WTC11 (cell line): ENCODE measurements around the gene USF2. TPM values are rescaled to one million over a fixed set of nuclear protein-coding genes. Genes with fewer than 3 reads are reported as not detected.
A peak's percentile ranks its signal among the peaks of the same experiment; 100 is the strongest.

Source experiments
- ATAC-seq: fragments of 200-7000 bp; cut with Tn5 transposase; 2 replicates; pipeline ENCODE4 v1.10.0; 2021; ENCODE audit warnings: mild to moderate bottlenecking, moderate library complexity
- CTCF ChIA-PET: fragments of 300-600 bp; sonication (Branson Sonifier 250); formaldehyde crosslinking; loops from one replicate; lab custom pipeline; 2021; ENCODE audit warnings: antibody characterized with exemption; lab: Charles Lee
- POLR2A ChIA-PET: fragments of 350-600 bp; sonication (Branson Sonifier 250); formaldehyde crosslinking; loops from one replicate; lab custom pipeline; 2021; ENCODE audit warnings: antibody characterized with exemption; lab: Charles Lee
- DNase-seq: peaks from one replicate; pipeline ENCODE4 v3.0.0; 2021; ENCODE audit warnings: low spot score
- H3K27ac Mint-ChIP-seq: 2 replicates; pipeline ENCODE4 v1.8.0; 2021; ENCODE audit warnings: mixed read lengths
- H3K27me3 Mint-ChIP-seq: 2 replicates; pipeline ENCODE4 v1.8.0; 2021; ENCODE audit warnings: low read depth, mild to moderate bottlenecking, moderate library complexity, mixed read lengths
- H3K36me3 Mint-ChIP-seq: 2 replicates; pipeline ENCODE4 v1.8.0; 2021; ENCODE audit warnings: mixed read lengths
- H3K4me1 Mint-ChIP-seq: 2 replicates; pipeline ENCODE4 v1.8.0; 2022; ENCODE audit warnings: mixed read lengths
- H3K4me3 Mint-ChIP-seq: 2 replicates; pipeline ENCODE4 v1.8.0; 2021; ENCODE audit warnings: mild to moderate bottlenecking, moderate library complexity, mixed read lengths
- H3K9me3 Mint-ChIP-seq: 2 replicates; pipeline ENCODE4 v1.8.0; 2021; ENCODE audit warnings: mixed read lengths
- ARID4B ChIP-seq: sonication (generic); formaldehyde crosslinking; IDR thresholded peaks from 2 replicates; pipeline ENCODE4 v1.8.0; 2023; ENCODE audit warnings: missing genetic modification reagents, mild to moderate bottlenecking, borderline replicate concordance
- ELF4 ChIP-seq: sonication (generic); formaldehyde crosslinking; IDR thresholded peaks from 2 replicates; pipeline ENCODE4 v1.8.1; 2022; ENCODE audit warnings: low read depth, mild to moderate bottlenecking, moderate library complexity, missing genetic modification reagents
- GABPB1 ChIP-seq: sonication (generic); formaldehyde crosslinking; IDR thresholded peaks from 2 replicates; pipeline ENCODE4 v1.8.1; 2023; ENCODE audit warnings: mild to moderate bottlenecking, missing genetic modification reagents
- HMGA2 ChIP-seq: fragments of 250-450 bp; sonication (Bioruptor Pico); IDR thresholded peaks from 2 replicates; pipeline ENCODE4 v1.4.0; 2021; ENCODE audit warnings: mild to moderate bottlenecking, moderate library complexity
- PRRX2 ChIP-seq: fragments of 250-450 bp; sonication (Bioruptor Pico); IDR thresholded peaks from 2 replicates; pipeline ENCODE4 v1.8.0; 2021; ENCODE audit warnings: mild to moderate bottlenecking
- ZNF121 ChIP-seq: sonication (generic); formaldehyde crosslinking; IDR thresholded peaks from 2 replicates; pipeline ENCODE4 v1.8.0; 2023; ENCODE audit warnings: missing genetic modification reagents
- ZNF219 ChIP-seq: sonication (generic); formaldehyde crosslinking; IDR thresholded peaks from 2 replicates; pipeline ENCODE4 v1.8.0; 2023; ENCODE audit warnings: missing genetic modification reagents, mild to moderate bottlenecking, borderline replicate concordance
- ZNF232 ChIP-seq: sonication (generic); formaldehyde crosslinking; IDR thresholded peaks from 2 replicates; pipeline ENCODE4 v1.8.0; 2022; ENCODE audit warnings: mild to moderate bottlenecking, missing genetic modification reagents
- total RNA-seq: library from RNA; stranded (reverse); gene quantifications from 3 replicates; pipeline ENCODE4 v1.2.3, GENCODE V29; 2021
- TF ChIP-seq, protein P1 (sequence below): sonication (generic); formaldehyde crosslinking; IDR thresholded peaks from 2 replicates; pipeline ENCODE4 v1.8.1; 2023; ENCODE audit warnings: mild to moderate bottlenecking, moderate library complexity, missing genetic modification reagents
- TF ChIP-seq, protein P2 (sequence below): sonication (generic); formaldehyde crosslinking; IDR thresholded peaks from 2 replicates; pipeline ENCODE4 v1.8.1; 2023; ENCODE audit warnings: mild to moderate bottlenecking, missing genetic modification reagents, borderline replicate concordance
- TF ChIP-seq, protein P3 (sequence below): sonication (generic); formaldehyde crosslinking; conservative IDR thresholded peaks from 2 replicates; pipeline ENCODE4 v1.8.1; 2022; ENCODE audit warnings: mild to moderate bottlenecking, missing genetic modification reagents
- TF ChIP-seq, protein P4 (sequence below): sonication (generic); formaldehyde crosslinking; IDR thresholded peaks from 2 replicates; pipeline ENCODE4 v1.8.0; 2023; ENCODE audit warnings: mild to moderate bottlenecking, missing genetic modification reagents
- TF ChIP-seq, protein P5 (sequence below): fragments of 200-600 bp; IDR thresholded peaks from 2 replicates; pipeline ENCODE4 v1.8.0; 2022; ENCODE audit warnings: antibody characterized with exemption
- TF ChIP-seq, protein P6 (sequence below): fragments of 250-450 bp; sonication (Bioruptor Pico); IDR thresholded peaks from 2 replicates; pipeline ENCODE4 v1.9.0; 2021; ENCODE audit warnings: mild to moderate bottlenecking, borderline replicate concordance

USF2 gene
- total RNA-seq, 1 experiment from 2014 or later: 109 TPM

DNA sequence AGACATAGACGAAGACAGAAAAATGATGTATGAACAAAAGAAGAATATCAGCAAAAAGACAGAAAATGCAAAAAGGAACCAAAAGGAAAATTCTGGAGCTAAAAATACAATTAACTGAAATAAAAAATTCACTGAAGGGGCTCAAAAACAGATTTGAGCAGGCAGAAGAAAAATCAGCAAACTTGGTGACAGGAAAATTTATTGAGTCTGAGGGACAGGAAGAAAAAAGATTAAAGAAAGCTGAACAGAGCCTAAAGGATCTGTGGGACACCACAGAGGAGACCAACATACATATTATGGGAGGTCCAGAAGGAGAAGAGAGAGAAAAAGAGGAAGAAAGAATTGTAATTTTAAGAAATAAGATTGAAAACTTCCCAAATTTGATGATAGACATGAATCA, 27.3 kb upstream of the USF2 start (continued):
- TF ChIP-seq, protein P1, sequence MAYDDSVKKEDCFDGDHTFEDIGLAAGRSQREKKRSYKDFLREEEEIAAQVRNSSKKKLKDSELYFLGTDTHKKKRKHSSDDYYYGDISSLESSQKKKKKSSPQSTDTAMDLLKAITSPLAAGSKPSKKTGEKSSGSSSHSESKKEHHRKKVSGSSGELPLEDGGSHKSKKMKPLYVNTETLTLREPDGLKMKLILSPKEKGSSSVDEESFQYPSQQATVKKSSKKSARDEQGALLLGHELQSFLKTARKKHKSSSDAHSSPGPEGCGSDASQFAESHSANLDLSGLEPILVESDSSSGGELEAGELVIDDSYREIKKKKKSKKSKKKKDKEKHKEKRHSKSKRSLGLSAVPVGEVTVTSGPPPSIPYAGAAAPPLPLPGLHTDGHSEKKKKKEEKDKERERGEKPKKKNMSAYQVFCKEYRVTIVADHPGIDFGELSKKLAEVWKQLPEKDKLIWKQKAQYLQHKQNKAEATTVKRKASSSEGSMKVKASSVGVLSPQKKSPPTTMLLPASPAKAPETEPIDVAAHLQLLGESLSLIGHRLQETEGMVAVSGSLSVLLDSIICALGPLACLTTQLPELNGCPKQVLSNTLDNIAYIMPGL (CRISPR knock-in tag): no peak
- TF ChIP-seq, protein P2, sequence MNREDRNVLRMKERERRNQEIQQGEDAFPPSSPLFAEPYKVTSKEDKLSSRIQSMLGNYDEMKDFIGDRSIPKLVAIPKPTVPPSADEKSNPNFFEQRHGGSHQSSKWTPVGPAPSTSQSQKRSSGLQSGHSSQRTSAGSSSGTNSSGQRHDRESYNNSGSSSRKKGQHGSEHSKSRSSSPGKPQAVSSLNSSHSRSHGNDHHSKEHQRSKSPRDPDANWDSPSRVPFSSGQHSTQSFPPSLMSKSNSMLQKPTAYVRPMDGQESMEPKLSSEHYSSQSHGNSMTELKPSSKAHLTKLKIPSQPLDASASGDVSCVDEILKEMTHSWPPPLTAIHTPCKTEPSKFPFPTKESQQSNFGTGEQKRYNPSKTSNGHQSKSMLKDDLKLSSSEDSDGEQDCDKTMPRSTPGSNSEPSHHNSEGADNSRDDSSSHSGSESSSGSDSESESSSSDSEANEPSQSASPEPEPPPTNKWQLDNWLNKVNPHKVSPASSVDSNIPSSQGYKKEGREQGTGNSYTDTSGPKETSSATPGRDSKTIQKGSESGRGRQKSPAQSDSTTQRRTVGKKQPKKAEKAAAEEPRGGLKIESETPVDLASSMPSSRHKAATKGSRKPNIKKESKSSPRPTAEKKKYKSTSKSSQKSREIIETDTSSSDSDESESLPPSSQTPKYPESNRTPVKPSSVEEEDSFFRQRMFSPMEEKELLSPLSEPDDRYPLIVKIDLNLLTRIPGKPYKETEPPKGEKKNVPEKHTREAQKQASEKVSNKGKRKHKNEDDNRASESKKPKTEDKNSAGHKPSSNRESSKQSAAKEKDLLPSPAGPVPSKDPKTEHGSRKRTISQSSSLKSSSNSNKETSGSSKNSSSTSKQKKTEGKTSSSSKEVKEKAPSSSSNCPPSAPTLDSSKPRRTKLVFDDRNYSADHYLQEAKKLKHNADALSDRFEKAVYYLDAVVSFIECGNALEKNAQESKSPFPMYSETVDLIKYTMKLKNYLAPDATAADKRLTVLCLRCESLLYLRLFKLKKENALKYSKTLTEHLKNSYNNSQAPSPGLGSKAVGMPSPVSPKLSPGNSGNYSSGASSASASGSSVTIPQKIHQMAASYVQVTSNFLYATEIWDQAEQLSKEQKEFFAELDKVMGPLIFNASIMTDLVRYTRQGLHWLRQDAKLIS (CRISPR knock-in tag): no peak
- TF ChIP-seq ZNF219 (no peak), PRRX2 (CRISPR knock-in tag) (no peak), ARID4B (no peak), ZNF232 (CRISPR knock-in tag) (no peak)
- TF ChIP-seq, protein P3, sequence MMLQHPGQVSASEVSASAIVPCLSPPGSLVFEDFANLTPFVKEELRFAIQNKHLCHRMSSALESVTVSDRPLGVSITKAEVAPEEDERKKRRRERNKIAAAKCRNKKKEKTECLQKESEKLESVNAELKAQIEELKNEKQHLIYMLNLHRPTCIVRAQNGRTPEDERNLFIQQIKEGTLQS: no peak

DNA sequence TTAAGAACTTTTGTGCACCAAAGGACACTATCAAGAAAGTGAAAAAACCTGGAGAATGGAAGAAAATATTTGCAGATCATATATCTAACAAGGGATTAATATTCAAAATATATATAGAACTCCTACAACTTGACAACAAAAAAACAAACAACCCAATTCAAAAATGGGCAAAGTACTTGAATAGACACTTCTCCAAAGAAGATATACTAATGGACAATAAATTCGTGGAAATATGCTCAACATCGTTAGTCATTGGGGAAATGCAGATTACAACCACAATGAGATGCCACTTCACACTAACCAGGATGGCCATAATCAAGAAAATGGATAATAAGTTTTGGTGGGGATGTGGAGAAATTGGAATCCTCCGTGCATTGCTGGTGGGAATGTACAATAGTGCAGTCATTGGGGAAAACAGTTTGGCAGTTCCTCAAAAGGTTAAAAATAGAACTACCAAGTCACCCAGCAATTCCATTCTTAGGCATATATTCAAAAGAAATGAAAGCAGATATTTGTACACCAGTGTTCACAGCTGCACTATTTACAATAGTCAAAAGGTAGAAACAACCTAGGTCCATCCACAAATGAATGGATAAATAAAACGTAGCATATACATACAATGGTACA, 22.2 kb upstream of the USF2 start:
- DNase-seq (no peak), ATAC-seq (no peak)
- H3K9me3 Mint-ChIP-seq: peaks cover 5% of the 10 kb centered on the region
- H3K36me3 Mint-ChIP-seq: peaks cover 27% of the 10 kb centered on the region
- H3K27me3 Mint-ChIP-seq: no peaks in the 10 kb centered on the region
- H3K4me3 Mint-ChIP-seq: peak overlapping the region; percentile 98
- CTCF ChIA-PET: no interaction called here
- TF ChIP-seq, protein P4, sequence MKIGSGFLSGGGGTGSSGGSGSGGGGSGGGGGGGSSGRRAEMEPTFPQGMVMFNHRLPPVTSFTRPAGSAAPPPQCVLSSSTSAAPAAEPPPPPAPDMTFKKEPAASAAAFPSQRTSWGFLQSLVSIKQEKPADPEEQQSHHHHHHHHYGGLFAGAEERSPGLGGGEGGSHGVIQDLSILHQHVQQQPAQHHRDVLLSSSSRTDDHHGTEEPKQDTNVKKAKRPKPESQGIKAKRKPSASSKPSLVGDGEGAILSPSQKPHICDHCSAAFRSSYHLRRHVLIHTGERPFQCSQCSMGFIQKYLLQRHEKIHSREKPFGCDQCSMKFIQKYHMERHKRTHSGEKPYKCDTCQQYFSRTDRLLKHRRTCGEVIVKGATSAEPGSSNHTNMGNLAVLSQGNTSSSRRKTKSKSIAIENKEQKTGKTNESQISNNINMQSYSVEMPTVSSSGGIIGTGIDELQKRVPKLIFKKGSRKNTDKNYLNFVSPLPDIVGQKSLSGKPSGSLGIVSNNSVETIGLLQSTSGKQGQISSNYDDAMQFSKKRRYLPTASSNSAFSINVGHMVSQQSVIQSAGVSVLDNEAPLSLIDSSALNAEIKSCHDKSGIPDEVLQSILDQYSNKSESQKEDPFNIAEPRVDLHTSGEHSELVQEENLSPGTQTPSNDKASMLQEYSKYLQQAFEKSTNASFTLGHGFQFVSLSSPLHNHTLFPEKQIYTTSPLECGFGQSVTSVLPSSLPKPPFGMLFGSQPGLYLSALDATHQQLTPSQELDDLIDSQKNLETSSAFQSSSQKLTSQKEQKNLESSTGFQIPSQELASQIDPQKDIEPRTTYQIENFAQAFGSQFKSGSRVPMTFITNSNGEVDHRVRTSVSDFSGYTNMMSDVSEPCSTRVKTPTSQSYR (CRISPR knock-in tag): no peak
- TF ChIP-seq, protein P5, sequence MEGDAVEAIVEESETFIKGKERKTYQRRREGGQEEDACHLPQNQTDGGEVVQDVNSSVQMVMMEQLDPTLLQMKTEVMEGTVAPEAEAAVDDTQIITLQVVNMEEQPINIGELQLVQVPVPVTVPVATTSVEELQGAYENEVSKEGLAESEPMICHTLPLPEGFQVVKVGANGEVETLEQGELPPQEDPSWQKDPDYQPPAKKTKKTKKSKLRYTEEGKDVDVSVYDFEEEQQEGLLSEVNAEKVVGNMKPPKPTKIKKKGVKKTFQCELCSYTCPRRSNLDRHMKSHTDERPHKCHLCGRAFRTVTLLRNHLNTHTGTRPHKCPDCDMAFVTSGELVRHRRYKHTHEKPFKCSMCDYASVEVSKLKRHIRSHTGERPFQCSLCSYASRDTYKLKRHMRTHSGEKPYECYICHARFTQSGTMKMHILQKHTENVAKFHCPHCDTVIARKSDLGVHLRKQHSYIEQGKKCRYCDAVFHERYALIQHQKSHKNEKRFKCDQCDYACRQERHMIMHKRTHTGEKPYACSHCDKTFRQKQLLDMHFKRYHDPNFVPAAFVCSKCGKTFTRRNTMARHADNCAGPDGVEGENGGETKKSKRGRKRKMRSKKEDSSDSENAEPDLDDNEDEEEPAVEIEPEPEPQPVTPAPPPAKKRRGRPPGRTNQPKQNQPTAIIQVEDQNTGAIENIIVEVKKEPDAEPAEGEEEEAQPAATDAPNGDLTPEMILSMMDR: no peak
- no peak for TF ChIP-seq ELF4
- no peak for TF ChIP-seq ZNF121 (CRISPR knock-in tag)
- TF ChIP-seq, protein P3: no peak
- TF ChIP-seq, protein P6, sequence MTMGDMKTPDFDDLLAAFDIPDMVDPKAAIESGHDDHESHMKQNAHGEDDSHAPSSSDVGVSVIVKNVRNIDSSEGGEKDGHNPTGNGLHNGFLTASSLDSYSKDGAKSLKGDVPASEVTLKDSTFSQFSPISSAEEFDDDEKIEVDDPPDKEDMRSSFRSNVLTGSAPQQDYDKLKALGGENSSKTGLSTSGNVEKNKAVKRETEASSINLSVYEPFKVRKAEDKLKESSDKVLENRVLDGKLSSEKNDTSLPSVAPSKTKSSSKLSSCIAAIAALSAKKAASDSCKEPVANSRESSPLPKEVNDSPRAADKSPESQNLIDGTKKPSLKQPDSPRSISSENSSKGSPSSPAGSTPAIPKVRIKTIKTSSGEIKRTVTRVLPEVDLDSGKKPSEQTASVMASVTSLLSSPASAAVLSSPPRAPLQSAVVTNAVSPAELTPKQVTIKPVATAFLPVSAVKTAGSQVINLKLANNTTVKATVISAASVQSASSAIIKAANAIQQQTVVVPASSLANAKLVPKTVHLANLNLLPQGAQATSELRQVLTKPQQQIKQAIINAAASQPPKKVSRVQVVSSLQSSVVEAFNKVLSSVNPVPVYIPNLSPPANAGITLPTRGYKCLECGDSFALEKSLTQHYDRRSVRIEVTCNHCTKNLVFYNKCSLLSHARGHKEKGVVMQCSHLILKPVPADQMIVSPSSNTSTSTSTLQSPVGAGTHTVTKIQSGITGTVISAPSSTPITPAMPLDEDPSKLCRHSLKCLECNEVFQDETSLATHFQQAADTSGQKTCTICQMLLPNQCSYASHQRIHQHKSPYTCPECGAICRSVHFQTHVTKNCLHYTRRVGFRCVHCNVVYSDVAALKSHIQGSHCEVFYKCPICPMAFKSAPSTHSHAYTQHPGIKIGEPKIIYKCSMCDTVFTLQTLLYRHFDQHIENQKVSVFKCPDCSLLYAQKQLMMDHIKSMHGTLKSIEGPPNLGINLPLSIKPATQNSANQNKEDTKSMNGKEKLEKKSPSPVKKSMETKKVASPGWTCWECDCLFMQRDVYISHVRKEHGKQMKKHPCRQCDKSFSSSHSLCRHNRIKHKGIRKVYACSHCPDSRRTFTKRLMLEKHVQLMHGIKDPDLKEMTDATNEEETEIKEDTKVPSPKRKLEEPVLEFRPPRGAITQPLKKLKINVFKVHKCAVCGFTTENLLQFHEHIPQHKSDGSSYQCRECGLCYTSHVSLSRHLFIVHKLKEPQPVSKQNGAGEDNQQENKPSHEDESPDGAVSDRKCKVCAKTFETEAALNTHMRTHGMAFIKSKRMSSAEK (CRISPR knock-in tag): no peak
- no peak for TF ChIP-seq GABPB1 (CRISPR knock-in tag)
- TF ChIP-seq HMGA2: no peak
- peaks cover 35% of the 10 kb centered on the region for H3K4me1 Mint-ChIP-seq
- POLR2A ChIA-PET: no interaction called here
- peak overlapping the region; percentile 99 for H3K27ac Mint-ChIP-seq
